ENCODE results near the gene NR3C2.

DNA sequence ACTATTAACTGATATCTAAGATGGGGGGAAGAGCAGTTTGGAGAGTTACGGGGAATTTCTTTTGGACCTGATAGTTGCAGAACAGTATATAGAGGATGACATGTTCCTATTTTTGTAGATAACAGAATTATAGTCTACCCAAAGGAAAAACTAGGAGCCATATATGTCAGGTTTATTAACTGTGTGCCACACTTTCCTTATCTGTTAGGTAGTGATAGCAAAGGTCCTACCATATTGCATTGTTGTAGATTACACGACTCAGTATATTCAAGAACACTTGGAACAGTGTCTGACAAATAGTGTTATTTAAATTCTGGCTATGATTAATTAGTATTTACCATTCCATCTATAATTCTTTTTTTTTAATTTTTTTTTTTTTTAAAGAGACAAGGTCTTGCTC, 175.3 kb downstream of the NR3C2 start:
- TF ChIP-seq EP300 (IDR thresholded peaks at IDR 0.05; ENCODE audit: borderline replicate concordance in 1 of 2, low read depth in 1 of 2, low read length in 1 of 2), result no peak
- no peak for TF ChIP-seq TEAD4 (IDR thresholded peaks at IDR 0.05; ENCODE audit: borderline replicate concordance, insufficient read depth)
- no peak for TF ChIP-seq POLR2AphosphoS5 (IDR thresholded peaks at IDR 0.05; ENCODE audit: low read depth, low read length)
- TF ChIP-seq, protein P1, sequence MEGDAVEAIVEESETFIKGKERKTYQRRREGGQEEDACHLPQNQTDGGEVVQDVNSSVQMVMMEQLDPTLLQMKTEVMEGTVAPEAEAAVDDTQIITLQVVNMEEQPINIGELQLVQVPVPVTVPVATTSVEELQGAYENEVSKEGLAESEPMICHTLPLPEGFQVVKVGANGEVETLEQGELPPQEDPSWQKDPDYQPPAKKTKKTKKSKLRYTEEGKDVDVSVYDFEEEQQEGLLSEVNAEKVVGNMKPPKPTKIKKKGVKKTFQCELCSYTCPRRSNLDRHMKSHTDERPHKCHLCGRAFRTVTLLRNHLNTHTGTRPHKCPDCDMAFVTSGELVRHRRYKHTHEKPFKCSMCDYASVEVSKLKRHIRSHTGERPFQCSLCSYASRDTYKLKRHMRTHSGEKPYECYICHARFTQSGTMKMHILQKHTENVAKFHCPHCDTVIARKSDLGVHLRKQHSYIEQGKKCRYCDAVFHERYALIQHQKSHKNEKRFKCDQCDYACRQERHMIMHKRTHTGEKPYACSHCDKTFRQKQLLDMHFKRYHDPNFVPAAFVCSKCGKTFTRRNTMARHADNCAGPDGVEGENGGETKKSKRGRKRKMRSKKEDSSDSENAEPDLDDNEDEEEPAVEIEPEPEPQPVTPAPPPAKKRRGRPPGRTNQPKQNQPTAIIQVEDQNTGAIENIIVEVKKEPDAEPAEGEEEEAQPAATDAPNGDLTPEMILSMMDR (IDR thresholded peaks at IDR 0.05), result no peak
- TF ChIP-seq TAF1 (IDR thresholded peaks at IDR 0.05; ENCODE audit: borderline replicate concordance, low read depth, low read length), result no peak
- TF ChIP-seq SMC3 (IDR thresholded peaks at IDR 0.05; ENCODE audit: low read depth, low read length), result no peak
- no peak for TF ChIP-seq NRF1 (IDR thresholded peaks at IDR 0.05; ENCODE audit: low read depth, low read length)
- TF ChIP-seq JUND (IDR thresholded peaks at IDR 0.05), result no peak
- TF ChIP-seq MXI1 (IDR thresholded peaks at IDR 0.05; ENCODE audit: low read depth, low read length), result no peak

Measured in SK-N-SH (cell line).